ENCODE data around the gene STRN.
"Not testable (repeated sequence)": the region's sequence is repeated elsewhere in the genome, so short reads cannot be mapped to it uniquely, and the experiment has no call there.

Gene STRN

GRCh38 chr2:36906277-36906676 lies 60.1 kb downstream of the STRN start:
- no peak for DNase-seq (ENCODE audit: low read depth)

GRCh38 chr2:36904636-36905035 lies 61.7 kb downstream of the STRN start:
- no peak for DNase-seq (ENCODE audit: low read depth)

GRCh38 chr2:36902385-36903120 lies 63.8 kb downstream of the STRN start:
- no peak for DNase-seq (ENCODE audit: low read depth)

GRCh38 chr2:36892805-36893204 lies 73.5 kb downstream of the STRN start:
- no peak for DNase-seq (ENCODE audit: low read depth)

GRCh38 chr2:36889795-36890194 lies 76.5 kb downstream of the STRN start:
- peak; percentile 69 for DNase-seq (ENCODE audit: low read depth)

- not testable (repeated sequence) for DNase-seq (ENCODE audit: low read depth)
These were observed 79.2 kb downstream of the STRN start for GRCh38 chr2:36887095-36887494.

GRCh38 chr2:36886664-36887063 lies 79.7 kb downstream of the STRN start:
- no peak for DNase-seq (ENCODE audit: low read depth)

- DNase-seq (ENCODE audit: low read depth): no peak
These were observed 80.7 kb downstream of the STRN start for GRCh38 chr2:36885605-36886004.

GRCh38 chr2:36882532-36882931 lies 83.8 kb downstream of the STRN start:
- DNase-seq (ENCODE audit: low read depth): no peak

GRCh38 chr2:36881816-36882215 lies 84.5 kb downstream of the STRN start:
- DNase-seq (ENCODE audit: low read depth): no peak

- no peak for DNase-seq (ENCODE audit: low read depth)
These were observed 87.9 kb downstream of the STRN start for GRCh38 chr2:36878429-36878828.

- no peak for DNase-seq (ENCODE audit: low read depth)
These were observed 95.1 kb downstream of the STRN start for GRCh38 chr2:36871068-36871707.

GRCh38 chr2:36869606-36870005 lies 96.7 kb downstream of the STRN start:
- DNase-seq (ENCODE audit: low read depth): no peak

GRCh38 chr2:36861896-36862295 lies 104.4 kb downstream of the STRN start:
- DNase-seq (ENCODE audit: low read depth): no peak

GRCh38 chr2:36859366-36859792 lies 107.0 kb downstream of the STRN start:
- DNase-seq (ENCODE audit: low read depth): no peak

- no peak for DNase-seq (ENCODE audit: low read depth)
These were observed 107.6 kb downstream of the STRN start for GRCh38 chr2:36858551-36859365.

GRCh38 chr2:36857713-36858112 lies 108.6 kb downstream of the STRN start:
- no peak for DNase-seq (ENCODE audit: low read depth)

- no peak for DNase-seq (ENCODE audit: low read depth)
These were observed 110.9 kb downstream of the STRN start for GRCh38 chr2:36855429-36855828.

- no peak for DNase-seq (ENCODE audit: low read depth)
These were observed 112.1 kb downstream of the STRN start for GRCh38 chr2:36854241-36854640.

- DNase-seq (ENCODE audit: low read depth): no peak
These were observed 117.1 kb downstream of the STRN start for GRCh38 chr2:36849265-36849664.

GRCh38 chr2:36843838-36844237 lies 122.5 kb downstream of the STRN start:
- DNase-seq (ENCODE audit: low read depth): no peak

GRCh38 chr2:36839976-36840617 lies 126.2 kb downstream of the STRN start:
- DNase-seq (ENCODE audit: low read depth): no peak
